Activated naive CD4-positive, alpha-beta T cell treated with anti-CD3 and anti-CD28 coated beads for 36 hours (primary cell): ENCODE results near the gene TWIST2. TPM values are rescaled to one million over a fixed set of nuclear protein-coding genes. Genes with fewer than 3 reads are reported as not detected.

Experiments used
- CTCF ChIA-PET: fragments of 350-600 bp; sonication (Branson Sonifier 250); formaldehyde crosslinking; loops from one replicate; lab custom pipeline; 2021; ENCODE audit warnings: antibody characterized with exemption; lab: Charles Lee
- DNase-seq: peaks from one replicate; pipeline ENCODE4 v3.0.0-alpha.2; 2020
- H3K27ac Mint-ChIP-seq: one replicate; pipeline ENCODE4 v1.8.0; 2021; ENCODE audit warnings: mild to moderate bottlenecking, mixed read lengths
- H3K27me3 Mint-ChIP-seq: one replicate; pipeline ENCODE4 v1.8.0; 2021; ENCODE audit warnings: low read depth, mixed read lengths
- H3K36me3 Mint-ChIP-seq: one replicate; pipeline ENCODE4 v1.8.0; 2021; ENCODE audit warnings: low read depth, mixed read lengths
- H3K4me1 Mint-ChIP-seq: one replicate; pipeline ENCODE4 v1.8.0; 2021; ENCODE audit warnings: low read depth, mixed read lengths
- H3K4me3 Mint-ChIP-seq: one replicate; pipeline ENCODE4 v1.8.0; 2021; ENCODE audit warnings: mild to moderate bottlenecking, moderate library complexity, mixed read lengths
- H3K9me3 Mint-ChIP-seq: one replicate; pipeline ENCODE4 v1.8.0; 2021; ENCODE audit warnings: mixed read lengths
- intact Hi-C: fragments of 100-400 bp; cut with micrococcal nuclease; formaldehyde crosslinking; loops from one replicate; pipeline ENCODE4 v1.15.1; 2023
- total RNA-seq, 2 experiments: library from RNA; stranded (reverse); gene quantifications; one replicate each; pipeline ENCODE4 v1.2.3, GENCODE V29; 2021

TWIST2 gene
- total RNA-seq, 2 experiments from 2014 or later = not detected

DNA sequence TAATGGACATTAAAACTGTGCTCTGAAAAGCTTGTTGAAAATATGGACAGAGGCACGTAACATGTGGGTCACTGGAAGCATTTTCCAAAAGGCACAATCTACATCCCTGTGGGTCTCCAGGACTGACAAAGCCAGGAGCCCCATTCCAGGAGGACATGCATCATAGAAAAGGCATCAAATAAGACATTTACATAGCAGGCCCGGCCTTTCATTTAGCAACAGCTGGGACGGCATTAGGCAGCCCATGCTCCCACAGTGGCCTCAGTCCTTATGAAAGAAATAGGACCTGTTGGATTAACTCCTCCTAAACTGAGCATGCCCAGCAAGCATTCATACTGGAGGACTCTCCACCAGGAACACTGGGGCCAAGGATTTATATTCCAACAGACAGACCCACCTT, 72.2 kb downstream of the TWIST2 start:
- no peak for DNase-seq
- Mint-ChIP-seq H3K4me1 (no peaks in the 10 kb centered on the region), H3K27me3 (peaks cover 4% of the 10 kb centered on the region), H3K36me3 (no peaks in the 10 kb centered on the region), H3K4me3 (no peak overlapping the region), H3K27ac (no peak overlapping the region), H3K9me3 (no peaks in the 10 kb centered on the region)
- intact Hi-C loops = no loop called here
- CTCF ChIA-PET = no interaction called here

DNA sequence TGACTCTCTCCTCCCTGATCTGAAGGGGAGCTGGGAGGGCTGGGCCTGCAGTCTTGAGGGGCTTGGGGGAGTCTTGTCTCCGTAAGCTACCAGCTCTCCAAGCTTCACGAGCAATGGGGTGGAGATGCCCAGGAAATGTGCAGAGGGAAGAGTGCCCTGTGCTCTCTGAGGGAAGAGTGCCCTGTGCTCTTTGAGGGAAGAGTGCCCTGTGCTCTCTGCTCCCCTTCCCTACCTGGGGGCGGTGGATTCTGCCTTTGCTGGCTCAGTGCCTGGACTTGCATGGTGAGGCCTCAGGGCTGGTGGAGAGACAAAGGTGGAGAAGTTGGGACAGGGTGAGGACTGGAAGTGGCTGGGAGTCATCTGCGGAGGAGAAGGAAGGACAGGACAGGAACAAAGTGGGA, 72.7 kb downstream of the TWIST2 start:
- Mint-ChIP-seq H3K27ac (no peak overlapping the region), H3K27me3 (peaks cover 6% of the 10 kb centered on the region), H3K4me3 (no peak overlapping the region), H3K4me1 (no peaks in the 10 kb centered on the region), H3K9me3 (no peaks in the 10 kb centered on the region), H3K36me3 (no peaks in the 10 kb centered on the region)
- CTCF ChIA-PET = no interaction called here
- DNase-seq = no peak
- intact Hi-C loops = no loop called here

DNA sequence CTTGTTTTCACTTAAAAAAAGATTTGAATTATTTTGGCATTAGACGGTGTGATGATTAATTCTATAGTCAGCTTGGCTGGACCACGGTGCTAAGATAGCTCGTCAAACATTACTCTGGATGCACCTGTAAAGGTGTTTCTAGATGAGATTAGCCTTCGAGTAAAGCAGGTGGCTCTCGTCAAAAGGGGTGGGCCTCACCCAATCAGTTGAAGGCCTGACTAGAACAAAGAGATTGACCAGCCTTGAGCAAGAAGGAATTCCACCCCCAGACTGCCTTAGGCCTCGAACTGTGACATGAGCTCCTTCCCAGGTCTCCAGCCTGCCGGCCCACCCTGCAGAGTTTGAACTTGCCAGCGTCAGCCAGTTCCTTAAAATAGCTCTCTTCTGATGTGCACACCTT, 73.4 kb downstream of the TWIST2 start:
- Mint-ChIP-seq H3K9me3 (no peaks in the 10 kb centered on the region), H3K4me3 (no peak overlapping the region), H3K36me3 (no peaks in the 10 kb centered on the region), H3K4me1 (no peaks in the 10 kb centered on the region), H3K27me3 (peaks cover 6% of the 10 kb centered on the region), H3K27ac (no peak overlapping the region)
- CTCF ChIA-PET = no interaction called here
- DNase-seq = no peak
- intact Hi-C loops = no loop called here

DNA sequence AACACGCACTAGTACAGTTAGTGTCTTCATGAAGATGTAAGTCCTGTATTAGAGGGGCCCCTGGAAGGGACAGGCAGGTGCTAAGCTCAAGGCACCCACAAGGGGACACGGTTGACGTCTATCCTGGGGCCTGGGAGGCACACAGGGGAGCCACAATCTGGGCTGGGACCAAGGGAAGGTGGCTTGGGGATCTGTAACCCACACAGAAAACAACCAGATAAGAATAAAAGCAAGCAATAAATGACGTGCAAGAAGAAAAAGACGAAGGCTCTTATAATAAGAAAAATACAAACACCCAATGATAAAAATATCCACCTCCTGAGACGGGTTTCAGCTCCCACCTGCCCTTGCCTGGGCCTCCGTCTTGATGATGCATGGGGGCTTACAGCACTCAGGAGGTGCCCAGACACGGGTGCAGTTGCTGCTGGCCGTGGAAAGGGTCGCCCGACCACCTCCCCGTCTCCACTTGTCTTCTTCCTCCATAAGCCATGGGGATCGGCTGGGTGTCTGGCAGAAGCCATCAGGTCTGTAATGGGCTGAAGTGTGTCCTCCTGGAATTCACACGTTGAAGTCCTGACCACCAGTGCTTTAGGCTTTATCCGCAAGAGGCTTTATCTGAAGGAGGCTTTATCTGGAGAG, 73.9 kb downstream of the TWIST2 start:
- Mint-ChIP-seq H3K27me3 (peaks cover 6% of the 10 kb centered on the region), H3K36me3 (no peaks in the 10 kb centered on the region), H3K4me3 (no peak overlapping the region), H3K4me1 (no peaks in the 10 kb centered on the region), H3K9me3 (no peaks in the 10 kb centered on the region), H3K27ac (no peak overlapping the region)
- intact Hi-C loops = no loop called here
- CTCF ChIA-PET = no interaction called here
- DNase-seq = no peak

DNA sequence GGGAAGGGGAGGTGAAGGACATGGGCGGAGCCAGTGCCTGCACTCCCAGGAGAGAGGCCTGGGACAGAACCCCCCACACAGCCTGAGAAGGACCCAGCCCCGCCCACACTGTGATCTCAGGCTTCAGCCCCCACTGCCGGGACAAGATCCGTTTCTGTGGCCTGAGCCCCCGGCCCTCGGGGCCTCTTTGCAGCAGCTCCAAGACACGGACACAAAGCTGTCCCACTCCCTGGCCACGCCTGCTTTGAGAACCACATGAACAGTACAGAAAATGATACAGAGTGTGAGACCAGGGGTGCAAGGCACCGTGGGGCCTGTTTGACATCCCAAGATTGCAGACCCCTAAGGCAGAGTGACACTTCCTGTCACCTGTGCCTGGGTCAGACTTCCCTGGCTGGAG, 74.5 kb downstream of the TWIST2 start:
- Mint-ChIP-seq H3K9me3 (no peaks in the 10 kb centered on the region), H3K4me3 (no peak overlapping the region), H3K36me3 (no peaks in the 10 kb centered on the region), H3K4me1 (no peaks in the 10 kb centered on the region), H3K27ac (no peak overlapping the region), H3K27me3 (peaks cover 10% of the 10 kb centered on the region)
- CTCF ChIA-PET = no interaction called here
- DNase-seq = no peak
- intact Hi-C loops = no loop called here

DNA sequence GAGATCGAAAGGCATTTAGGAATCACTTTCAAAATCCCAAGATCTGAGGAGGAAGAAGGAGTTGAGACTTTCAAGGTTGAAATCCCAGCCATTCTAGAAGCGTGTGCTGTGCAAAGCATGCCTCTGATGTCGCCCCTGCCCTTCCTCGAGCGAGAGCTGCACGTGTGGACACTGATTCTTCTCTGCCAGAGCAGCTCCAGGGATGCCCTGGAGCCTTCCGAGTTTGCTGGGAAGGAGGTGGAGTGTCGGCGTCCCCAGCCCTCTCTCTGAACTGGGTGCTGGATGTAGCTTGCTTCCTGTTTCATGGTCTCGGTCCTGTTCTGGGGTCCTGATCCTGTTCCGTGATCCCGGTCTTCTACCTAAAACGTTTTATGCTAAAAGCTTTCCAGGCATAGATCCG, 76.1 kb downstream of the TWIST2 start:
- DNase-seq = no peak
- no peak overlapping the region for H3K4me3 Mint-ChIP-seq
- intact Hi-C loops = no loop called here
- CTCF ChIA-PET = no interaction called here
- no peaks in the 10 kb centered on the region for H3K4me1 Mint-ChIP-seq
- peaks cover 10% of the 10 kb centered on the region for H3K27me3 Mint-ChIP-seq
- no peaks in the 10 kb centered on the region for H3K36me3 Mint-ChIP-seq
- no peaks in the 10 kb centered on the region for H3K9me3 Mint-ChIP-seq
- no peak overlapping the region for H3K27ac Mint-ChIP-seq

DNA sequence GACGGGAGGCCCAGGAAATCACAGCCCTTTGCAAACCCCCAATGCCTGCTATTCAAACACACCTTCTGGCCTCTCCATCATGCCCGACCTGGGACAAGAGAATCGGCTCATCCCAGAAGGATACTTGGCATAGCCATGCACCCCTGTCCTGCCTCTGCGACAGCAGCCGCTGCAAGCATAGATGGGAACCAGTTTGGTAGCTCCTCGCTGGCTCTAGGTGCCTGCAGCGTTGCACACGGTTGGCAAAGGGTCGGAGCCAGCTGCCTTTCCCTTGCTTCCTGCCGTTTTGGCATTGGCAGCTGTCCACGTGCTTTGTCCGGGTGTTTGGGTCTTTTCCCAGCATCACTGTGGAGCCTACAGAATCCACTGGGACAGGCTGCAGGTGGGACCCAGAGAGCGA, 76.9 kb downstream of the TWIST2 start:
- no peak overlapping the region for H3K27ac Mint-ChIP-seq
- peaks cover 13% of the 10 kb centered on the region for H3K27me3 Mint-ChIP-seq
- intact Hi-C loops = no loop called here
- CTCF ChIA-PET = no interaction called here
- no peaks in the 10 kb centered on the region for H3K9me3 Mint-ChIP-seq
- DNase-seq = no peak
- no peak overlapping the region for H3K4me3 Mint-ChIP-seq
- no peaks in the 10 kb centered on the region for H3K4me1 Mint-ChIP-seq
- no peaks in the 10 kb centered on the region for H3K36me3 Mint-ChIP-seq

DNA sequence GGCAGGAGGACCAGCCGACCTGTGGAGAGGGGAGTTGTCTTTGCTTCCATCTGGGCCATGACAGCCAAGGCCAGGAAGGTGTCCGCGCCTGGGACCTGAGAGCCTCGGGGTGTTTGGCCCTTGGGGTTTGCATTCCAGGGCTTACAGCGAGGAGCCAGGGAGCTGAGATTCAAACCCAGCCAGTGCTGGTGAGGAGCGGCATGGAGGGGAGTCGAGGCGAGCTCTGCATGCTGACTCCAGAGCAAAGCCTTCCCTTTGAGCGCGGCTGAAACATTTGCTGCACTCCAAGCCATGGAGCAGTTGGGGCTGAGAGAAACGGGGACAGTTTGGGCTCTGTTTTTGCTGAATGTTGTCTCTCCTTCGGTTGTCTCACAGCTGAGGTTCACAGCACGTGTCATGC, 77.4 kb downstream of the TWIST2 start:
- Mint-ChIP-seq H3K4me3 (no peak overlapping the region), H3K27ac (no peak overlapping the region), H3K27me3 (peaks cover 17% of the 10 kb centered on the region), H3K9me3 (no peaks in the 10 kb centered on the region), H3K4me1 (no peaks in the 10 kb centered on the region), H3K36me3 (no peaks in the 10 kb centered on the region)
- CTCF ChIA-PET = no interaction called here
- intact Hi-C loops = no loop called here
- no peak for DNase-seq

DNA sequence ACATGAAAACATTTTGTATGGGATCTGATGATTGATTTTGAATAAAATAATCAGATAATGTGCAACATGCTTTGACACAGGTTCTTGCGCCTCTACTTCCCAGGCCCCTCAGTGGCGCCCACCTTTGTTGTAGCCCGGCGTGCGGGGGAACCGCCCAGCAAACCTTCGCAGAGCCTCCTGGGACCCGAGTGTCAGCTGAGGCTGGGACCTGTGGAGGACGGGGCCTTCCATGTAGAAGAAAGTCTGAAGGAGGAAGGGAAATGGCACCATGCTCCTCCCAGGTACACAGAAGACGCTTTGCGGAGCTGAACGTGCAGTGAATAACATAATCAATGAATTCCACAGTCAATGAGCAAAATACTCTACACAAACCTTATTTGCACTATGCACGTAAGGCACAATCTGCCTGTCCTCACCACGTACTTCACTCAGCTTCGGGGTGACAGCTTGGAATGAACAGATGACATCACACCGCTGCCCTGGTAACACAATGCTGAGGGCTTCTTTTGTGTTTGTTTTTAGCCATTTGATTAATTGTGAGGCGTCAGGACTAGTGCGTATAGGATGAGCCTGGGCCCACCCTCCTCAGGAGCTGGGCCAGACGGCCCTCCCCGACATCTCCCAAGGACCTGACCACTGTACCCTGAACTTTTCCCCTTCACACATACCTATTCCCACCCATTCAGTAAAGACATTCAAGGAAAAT, 78.1 kb downstream of the TWIST2 start:
- intact Hi-C loops = no loop called here
- H3K27ac Mint-ChIP-seq = no peak overlapping the region
- no peaks in the 10 kb centered on the region for H3K4me1 Mint-ChIP-seq
- DNase-seq = no peak
- peaks cover 21% of the 10 kb centered on the region for H3K27me3 Mint-ChIP-seq
- no peaks in the 10 kb centered on the region for H3K9me3 Mint-ChIP-seq
- CTCF ChIA-PET = no interaction called here
- no peak overlapping the region for H3K4me3 Mint-ChIP-seq
- no peaks in the 10 kb centered on the region for H3K36me3 Mint-ChIP-seq

DNA sequence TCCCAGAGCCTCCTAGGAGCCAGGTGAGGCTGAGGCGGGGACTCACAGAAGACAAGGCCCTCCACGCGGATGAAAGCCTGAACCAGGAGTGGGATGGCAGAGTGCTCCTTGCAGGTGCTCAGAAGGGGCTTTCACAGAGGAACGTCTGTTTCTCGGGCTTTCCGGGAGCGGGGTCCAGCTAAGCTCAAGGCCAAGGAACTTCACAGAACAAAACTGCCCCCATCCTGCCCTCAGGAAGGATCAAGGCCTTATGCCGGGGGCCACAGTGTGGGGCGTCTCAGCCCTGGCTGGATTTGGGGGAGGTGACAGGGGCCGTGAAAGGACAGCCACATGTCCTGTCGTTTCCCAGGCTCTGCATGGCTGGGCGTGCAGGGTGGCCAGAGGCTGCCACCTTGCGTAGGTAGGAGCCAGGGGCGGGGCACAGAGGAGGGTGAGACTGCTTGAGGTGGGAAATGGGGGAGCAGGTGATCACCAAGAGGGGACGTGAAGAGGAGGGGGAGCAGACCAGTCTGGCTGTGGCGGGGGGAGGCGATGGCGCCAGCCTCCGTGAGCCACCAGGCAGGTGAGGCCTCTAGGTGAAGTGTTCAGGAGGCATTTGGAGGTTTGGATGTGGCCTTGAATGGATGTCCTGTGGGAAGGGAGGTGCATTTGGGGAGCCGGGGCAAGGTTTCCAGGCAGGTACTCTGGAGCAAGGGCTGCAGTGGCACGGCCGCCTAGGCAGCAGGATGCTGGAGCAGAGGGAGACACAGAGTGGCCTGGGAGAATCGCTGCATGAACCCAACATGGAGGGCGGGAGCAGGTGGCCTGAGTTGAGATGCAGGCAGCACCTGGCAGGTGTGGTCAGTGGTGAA, 79.1 kb downstream of the TWIST2 start:
- Mint-ChIP-seq H3K9me3 (no peaks in the 10 kb centered on the region), H3K4me3 (no peak overlapping the region), H3K27ac (no peak overlapping the region), H3K27me3 (peaks cover 26% of the 10 kb centered on the region), H3K36me3 (no peaks in the 10 kb centered on the region), H3K4me1 (no peaks in the 10 kb centered on the region)
- no peak for DNase-seq
- CTCF ChIA-PET = interaction anchor here (0.8 kb wide), 1 partner anchor 20 kb away, joined by 3 read pairs; no protein-coding TSS in a partner anchor
- intact Hi-C loops = no loop called here

DNA sequence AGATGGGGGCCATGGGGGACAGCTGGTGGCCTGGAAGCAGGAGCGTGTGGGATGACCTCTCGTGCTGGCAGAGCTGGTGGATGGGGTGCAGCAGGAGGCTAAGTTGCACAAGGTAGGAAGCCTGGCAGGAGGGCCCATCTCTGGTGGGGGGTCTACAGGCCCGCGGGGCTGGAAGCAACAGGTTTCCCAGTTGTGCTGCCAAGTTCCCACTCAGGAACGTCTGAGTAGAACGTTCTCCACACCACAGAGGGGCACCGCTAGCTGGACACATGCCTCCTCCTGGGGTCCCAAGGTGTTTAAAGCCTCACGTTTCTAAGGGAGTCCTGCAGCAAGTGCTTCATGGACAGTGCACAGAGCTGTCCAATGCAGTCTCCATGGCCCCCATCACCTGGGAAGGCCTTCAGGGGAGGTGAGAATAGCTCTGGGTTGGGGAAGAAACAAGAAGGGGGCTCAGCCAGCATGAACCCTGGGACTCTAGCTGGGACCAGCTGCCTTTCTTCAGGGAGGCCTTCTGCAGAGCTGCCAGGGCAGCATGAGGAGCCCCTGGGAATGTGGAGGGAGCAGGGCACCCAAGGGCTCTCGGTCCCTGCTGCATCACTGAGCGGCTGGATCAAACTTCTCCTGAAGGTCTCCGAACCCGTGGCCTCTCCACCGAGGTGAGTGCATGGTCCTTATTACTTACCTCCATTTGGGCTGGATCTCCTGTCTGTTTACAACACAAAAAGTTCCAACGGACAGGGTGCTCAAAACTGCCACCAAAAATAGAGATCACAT, 80.0 kb downstream of the TWIST2 start:
- Mint-ChIP-seq H3K27ac (no peak overlapping the region), H3K36me3 (no peaks in the 10 kb centered on the region), H3K4me3 (no peak overlapping the region), H3K9me3 (no peaks in the 10 kb centered on the region), H3K27me3 (peaks cover 26% of the 10 kb centered on the region), H3K4me1 (no peaks in the 10 kb centered on the region)
- no peak for DNase-seq
- CTCF ChIA-PET = interaction anchor here (0.8 kb wide), 1 partner anchor 19 kb away, joined by 3 read pairs; no protein-coding TSS in a partner anchor
- intact Hi-C loops = no loop called here
